NCI-H460 (cell line): ENCODE results near the gene CDKAL1. TPM values are rescaled to one million over a fixed set of nuclear protein-coding genes. Genes with fewer than 3 reads are reported as not detected.

ENCODE experiments used
- DNase-seq: peaks from one replicate; pipeline ENCODE4 v3.0.0-alpha.2; 2016; ENCODE audit warnings: low read depth; ENCODE audit errors: extremely low read depth
- total RNA-seq: library from RNA; depleted of rRNA; stranded (reverse); fragments of >200 nt; shearing (Covaris generic); gene quantifications from 2 replicates; pipeline ENCODE4 v1.2.3, GENCODE V29; 2014

Gene CDKAL1
- total RNA-seq, 1 experiment from 2014 or later: 12.3 TPM

GRCh38 chr6:20868397-20869096 is 334.3 kb downstream of the CDKAL1 start:
- DNase-seq: no peak

GRCh38 chr6:20870021-20870420 is 335.8 kb downstream of the CDKAL1 start:
- DNase-seq: no peak

- no peak for DNase-seq
Observed at GRCh38 chr6:20870493-20870892, 336.2 kb downstream of the CDKAL1 start.

- DNase-seq: no peak
Observed at GRCh38 chr6:20873425-20874190, 339.4 kb downstream of the CDKAL1 start.

DNA sequence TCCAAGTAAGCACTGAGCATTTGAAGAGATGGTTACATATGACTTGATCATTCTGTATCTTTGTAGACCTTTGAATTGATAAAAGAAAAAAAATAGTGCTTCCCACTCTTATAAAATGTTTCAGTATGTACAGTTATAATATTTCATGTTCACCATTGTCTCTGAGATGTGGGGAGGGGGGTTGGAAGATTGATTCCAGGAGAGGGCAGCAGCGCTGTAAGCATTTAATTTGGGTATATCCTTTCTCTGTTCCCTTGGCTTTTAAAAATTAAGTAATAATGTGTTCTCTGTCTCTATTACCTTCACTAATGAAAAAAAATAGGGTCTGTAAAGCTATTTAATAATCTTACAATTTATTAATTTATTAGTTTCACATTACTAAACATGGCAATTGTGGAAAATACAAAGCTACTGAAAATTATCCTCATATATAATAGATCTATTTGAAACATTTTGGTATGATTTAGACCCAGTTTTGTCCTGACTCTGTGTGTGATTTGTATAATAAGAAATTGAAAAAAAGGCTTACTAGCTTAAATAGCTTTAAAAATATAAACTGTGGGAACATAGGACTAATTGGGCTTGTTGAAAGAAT is 341.2 kb downstream of the CDKAL1 start:
- no peak for DNase-seq

DNA sequence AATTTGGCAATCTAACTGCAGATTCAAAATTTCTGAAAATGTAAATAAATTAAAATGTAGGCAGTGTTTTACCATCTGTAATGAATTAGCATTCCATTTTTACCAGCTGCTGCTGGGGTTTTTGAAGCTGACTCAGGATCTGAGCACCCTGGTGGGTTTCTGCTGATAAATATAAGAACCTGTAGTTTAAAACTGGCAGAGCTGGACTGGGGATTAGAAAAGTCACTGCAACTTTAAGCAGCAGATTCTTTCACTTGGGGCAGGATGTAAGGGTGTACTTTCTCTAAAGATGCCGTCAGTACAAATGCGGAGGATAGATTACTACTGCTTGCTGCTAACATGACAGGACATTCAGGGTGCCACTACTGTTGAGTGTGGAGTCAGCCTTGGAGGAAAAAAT is 341.8 kb downstream of the CDKAL1 start:
- no peak for DNase-seq

GRCh38 chr6:20876561-20876960 is 342.3 kb downstream of the CDKAL1 start:
- no peak for DNase-seq

DNA sequence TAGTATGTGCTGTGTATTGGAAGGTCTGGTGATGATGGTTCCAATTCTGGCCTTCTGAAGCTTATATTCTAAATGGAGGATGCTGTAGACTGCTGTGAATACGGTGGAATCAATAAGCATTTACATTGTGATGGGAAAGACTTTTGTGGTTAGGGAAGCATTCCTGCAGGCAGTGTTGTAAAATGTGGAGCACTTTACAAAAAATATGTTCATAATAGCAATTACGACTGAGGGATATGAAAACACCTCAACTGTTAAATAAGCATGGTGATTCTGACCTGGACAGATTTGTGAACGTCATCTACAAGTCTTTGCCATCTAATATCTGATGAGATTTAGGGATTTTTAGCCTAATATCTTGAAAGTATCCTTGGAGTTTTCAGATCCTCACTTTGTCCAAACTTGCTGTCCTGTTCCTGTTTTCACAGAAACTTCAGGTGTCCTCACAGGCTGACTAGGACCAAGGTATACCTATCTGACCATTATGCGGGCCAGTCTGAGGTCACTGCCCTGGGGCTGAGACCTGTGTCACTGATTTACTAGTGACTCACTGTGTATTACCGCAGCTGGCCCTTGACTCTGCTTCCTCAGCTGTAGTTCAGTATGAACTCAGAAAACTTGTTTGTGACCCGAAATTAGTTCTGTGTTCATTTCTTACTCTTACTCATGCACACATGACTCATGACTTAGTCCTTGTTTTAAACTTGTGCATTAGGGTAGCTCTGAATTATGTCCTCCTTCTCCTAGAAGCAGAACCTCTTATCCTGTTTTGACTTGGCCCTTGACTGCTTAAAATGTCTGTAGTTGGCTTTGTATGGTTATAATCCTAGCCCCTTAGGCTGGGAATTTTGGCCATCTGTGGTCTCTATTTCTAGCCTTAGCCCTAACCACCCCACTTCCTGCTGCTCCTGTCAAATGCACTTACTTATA is 343.0 kb downstream of the CDKAL1 start:
- DNase-seq: peak; percentile 28

DNA sequence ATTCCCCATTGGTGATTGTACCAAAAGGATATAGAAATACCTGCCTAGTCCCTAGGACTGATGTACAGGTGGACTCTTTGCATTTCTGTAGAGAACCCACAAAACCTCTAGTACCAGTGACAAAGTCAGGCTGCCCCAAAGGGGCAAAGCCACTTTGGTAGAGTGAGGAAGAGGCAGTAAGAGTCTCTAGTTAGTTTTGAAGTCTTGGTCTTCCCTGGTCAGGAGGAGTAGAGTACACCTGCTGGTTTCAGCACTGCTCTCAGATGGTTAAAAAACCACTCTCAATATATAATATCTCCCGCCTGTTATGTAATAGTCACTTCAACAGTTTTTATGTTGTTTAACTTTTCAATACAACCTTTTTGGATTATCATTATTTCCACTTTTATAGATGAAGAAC is 344.9 kb downstream of the CDKAL1 start:
- DNase-seq: no peak

DNA sequence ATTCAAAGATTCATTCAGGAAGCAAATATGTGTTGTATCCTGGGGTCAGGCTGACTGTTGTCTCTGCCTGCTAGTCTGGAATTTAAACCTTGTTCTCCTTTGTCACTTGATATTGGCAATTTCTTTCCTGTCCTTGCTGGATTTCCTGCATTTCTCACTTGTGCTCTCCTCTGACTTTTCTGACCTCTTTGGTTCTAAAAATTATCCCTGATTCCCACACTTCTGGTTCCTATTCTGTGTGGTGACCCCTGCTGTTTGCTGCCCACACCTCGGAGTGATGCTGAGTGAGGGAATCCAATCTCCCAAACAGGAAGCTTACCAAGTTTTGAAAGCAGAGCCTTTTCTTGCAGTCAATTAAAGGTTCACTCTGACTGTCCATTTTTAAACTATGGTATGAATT is 345.3 kb downstream of the CDKAL1 start:
- no peak for DNase-seq

- DNase-seq: no peak
Observed at GRCh38 chr6:20881365-20881764, 347.1 kb downstream of the CDKAL1 start.

DNA sequence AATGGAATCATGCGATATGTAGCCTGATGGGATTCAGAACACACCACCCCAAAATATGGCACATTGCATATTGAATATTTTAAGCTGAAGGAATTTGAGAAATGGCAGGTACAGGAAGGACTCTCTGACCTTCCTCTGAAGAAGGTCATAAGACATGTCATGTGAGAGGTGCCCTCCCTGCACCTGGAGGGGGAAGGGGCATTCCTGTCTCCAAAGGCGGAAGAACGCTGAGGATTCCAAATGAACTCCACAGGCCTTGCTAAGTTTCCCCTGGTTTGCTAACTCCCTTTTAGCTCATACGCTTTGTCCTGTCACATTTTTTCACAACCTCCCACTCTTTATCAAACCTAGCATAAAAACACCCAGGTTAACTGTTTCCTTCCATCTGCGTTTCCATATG is 347.8 kb downstream of the CDKAL1 start:
- DNase-seq: no peak

DNA sequence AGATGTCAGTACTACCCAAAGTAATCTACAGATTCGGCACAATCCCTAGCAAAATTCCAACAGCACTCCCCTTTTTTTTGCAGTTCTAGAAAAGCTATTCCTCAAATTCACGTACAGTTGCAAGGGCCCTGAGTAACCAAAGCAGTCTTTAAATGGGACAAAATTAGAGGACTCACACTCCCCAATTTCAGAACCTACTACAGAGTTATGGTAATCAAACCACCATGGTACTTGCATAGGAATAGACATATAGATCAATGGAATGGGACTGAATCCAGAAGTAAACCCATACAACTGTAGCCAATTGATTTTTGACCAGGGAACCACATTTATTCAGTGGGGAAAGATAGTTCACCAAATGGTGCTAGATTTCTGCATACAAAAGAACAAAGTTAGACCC is 350.8 kb downstream of the CDKAL1 start:
- DNase-seq: no peak

GRCh38 chr6:20891161-20891560 is 356.9 kb downstream of the CDKAL1 start:
- DNase-seq: no peak

DNA sequence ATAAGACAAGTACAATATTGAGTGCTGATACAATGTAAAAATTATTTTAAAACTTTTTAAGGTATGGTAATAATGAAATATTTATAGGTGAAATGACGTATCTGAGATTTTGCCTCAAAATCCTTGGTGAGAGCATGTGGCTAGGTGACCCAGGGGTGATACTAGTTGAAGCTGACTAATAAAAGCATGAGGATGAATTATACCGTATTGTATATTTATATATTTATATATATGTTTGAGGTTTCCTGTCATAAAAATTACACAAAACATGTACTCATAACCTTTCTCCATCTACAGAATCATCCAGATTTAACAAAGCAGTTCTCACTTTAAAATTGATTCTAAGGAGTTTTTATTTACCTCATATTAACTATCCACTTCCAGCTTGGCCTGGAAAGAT is 358.1 kb downstream of the CDKAL1 start:
- no peak for DNase-seq

DNA sequence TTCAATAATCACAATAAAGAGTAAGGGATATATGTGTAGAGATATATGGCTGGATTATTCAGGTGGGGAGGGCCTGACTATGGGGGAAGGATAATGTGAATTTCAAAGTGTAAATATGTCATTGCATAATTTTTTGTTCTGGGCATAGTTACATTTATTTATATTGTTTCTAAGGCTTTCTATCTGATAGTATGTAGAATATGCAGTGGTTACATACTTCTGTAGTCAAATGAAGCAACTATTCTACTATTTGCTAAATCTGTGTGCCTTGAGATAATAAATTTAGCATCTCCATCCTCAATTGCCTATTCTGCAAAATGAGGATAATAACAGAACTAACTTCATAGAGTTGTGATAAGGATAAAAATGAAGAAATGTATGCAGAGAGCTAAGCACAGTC is 359.2 kb downstream of the CDKAL1 start:
- DNase-seq: no peak

DNA sequence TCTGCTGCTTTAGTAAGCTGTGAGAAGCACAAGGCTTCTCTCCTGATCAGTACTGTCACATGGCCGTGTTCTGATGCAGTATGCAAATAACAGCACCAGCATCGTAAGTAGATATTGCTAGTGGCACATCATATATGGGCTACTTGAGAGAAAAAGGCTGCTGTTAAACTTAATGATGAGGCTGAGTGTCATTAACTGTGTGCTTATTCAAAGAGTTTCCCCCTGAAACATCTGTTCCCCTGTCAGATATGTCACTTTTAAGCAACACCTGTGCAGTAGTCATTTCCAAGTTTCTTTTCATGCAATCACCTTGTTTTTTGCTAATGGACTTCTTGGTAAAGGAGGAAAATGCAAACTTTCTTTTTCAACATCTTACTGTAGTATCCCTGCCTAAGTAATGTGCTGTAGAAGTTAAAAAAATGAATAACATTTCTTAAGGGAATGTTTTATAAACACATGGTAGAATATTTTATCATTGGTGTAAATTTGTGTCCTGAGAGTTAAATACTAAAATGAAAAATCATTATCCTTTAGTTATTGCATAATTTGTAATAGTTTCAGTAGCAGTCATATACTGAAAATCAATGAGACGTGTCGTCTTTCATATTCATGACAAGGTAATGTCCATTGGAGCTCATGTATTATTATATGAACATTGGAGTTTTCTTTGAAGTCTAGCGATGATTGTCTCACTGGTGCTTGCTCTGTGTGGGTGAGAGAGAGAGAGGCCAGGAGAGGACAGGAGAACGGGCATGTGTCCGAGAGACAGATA is 366.3 kb downstream of the CDKAL1 start:
- no peak for DNase-seq

- DNase-seq: no peak
Observed at GRCh38 chr6:20905377-20905776, 371.1 kb downstream of the CDKAL1 start.

DNA sequence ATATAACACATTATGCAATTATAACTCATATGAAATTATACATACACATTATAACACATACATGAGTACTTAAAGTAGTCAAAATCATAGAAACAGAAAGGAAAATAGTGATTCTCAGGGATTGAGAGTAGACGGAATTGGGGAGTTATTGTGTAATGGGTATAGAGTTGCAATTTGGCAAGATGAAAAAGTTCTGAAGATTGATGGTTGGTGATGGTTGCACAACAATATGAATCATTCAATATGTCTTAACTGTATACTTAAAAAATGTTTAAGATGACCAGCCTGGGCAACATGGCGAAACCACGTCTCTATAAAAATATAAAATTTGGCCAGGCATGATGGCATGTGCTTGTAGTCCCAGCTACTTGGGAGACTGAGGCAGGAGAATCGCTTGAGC is 372.7 kb downstream of the CDKAL1 start:
- no peak for DNase-seq

- DNase-seq: no peak
Observed at GRCh38 chr6:20907486-20908071, 373.3 kb downstream of the CDKAL1 start.
